K562 (cell line): ENCODE data around the gene FH. TPM values are rescaled to one million over a fixed set of nuclear protein-coding genes. Genes with fewer than 3 reads are reported as not detected.

Source experiments
- ATAC-seq: fragments of 200-7000 bp; cut with Tn5 transposase; 3 replicates; pipeline ENCODE4 v1.9.1; 2020; ENCODE audit warnings: moderate library complexity
- BruUV-seq: library from RNA; stranded (reverse); fragments of 400-500 nt; replicated peaks from 2 replicates; lab custom pipeline; 2021; lab: Mats Ljungman, UMichigan
- CTCF ChIA-PET: fragments of 300-600 bp; formaldehyde crosslinking; extraction: SDS; loops from one replicate; lab custom pipeline; 2021; ENCODE audit warnings: low intra/inter-chr PET ratio; lab: Yijun Ruan, JAX
- POLR2A ChIA-PET: fragments of 300-600, 350-650 bp; sonication (Branson Sonifier 250); formaldehyde crosslinking; extraction: SDS; loops from one replicate; lab custom pipeline; 2021; ENCODE audit warnings: antibody characterized with exemption, inconsistent platforms; lab: Yijun Ruan, JAX
- DNase-seq, 4 experiments: peaks; one replicate each; pipeline versions ENCODE4 v3.0.0 to v3.0.0-alpha.2; 2011 to 2018; ENCODE audit warnings: low spot score in 3 of 4, mixed read lengths in 3 of 4; ENCODE audit errors: extremely low read depth in 1 of 4
- FAIRE-seq: peaks from 2 replicates; lab custom pipeline; 2011; peaks lifted over from hg19 to GRCh38; lab: Jason Lieb, UNC
- H2AFZ ChIP-seq: 2 replicates; pipeline ENCODE4 v1.6.0; 2011; ENCODE audit warnings: low read depth, low read length, control low read depth, inconsistent platforms
- H3K27ac ChIP-seq: fragments of 200-600 bp; 3 replicates; pipeline ENCODE4 v1.8.0; 2011; ENCODE audit warnings: low read depth, mild to moderate bottlenecking, control low read depth, inconsistent platforms, low read length, moderate library complexity, mixed read lengths; ENCODE audit errors: extremely low read depth
- H3K27me3 ChIP-seq, 2 experiments: fragments of 300-600 bp in 1 of 2; 2 replicates in 1 of 2; 3 replicates in 1 of 2; pipeline versions ENCODE4 v1.6.0 to v1.8.0; 2011; ENCODE audit warnings: inconsistent platforms in 2 of 2, low read length in 2 of 2, mild to moderate bottlenecking in 1 of 2, mixed read lengths in 1 of 2, moderate library complexity in 1 of 2; ENCODE audit not compliant: control insufficient read depth in 2 of 2, insufficient read depth in 2 of 2
- H3K36me3 ChIP-seq: fragments of 300-600 bp; 3 replicates; pipeline ENCODE4 v1.8.0; 2011; ENCODE audit warnings: mild to moderate bottlenecking, low read length, inconsistent platforms; ENCODE audit not compliant: control insufficient read depth, insufficient read depth
- H3K4me1 ChIP-seq, 2 experiments: fragments of 200-600 bp in 1 of 2; replicated peaks in 1 of 2; 2 replicates in 1 of 2; 3 replicates in 1 of 2; pipeline versions ENCODE4 v1.5.1 to v1.8.0; 2011; ENCODE audit warnings: inconsistent platforms in 2 of 2, low read length in 2 of 2, mild to moderate bottlenecking in 1 of 2, mixed read lengths in 1 of 2, moderate library complexity in 1 of 2; ENCODE audit not compliant: control insufficient read depth in 2 of 2, insufficient read depth in 2 of 2
- H3K4me2 ChIP-seq: 2 replicates; pipeline ENCODE4 v1.6.1; 2011; ENCODE audit warnings: low read length, control low read depth, inconsistent platforms, mixed read lengths; ENCODE audit not compliant: insufficient read depth
- H3K4me3 ChIP-seq: fragments of 200-600 bp; sonication (generic), shearing (Covaris generic); 2 replicates; pipeline ENCODE4 v1.5.1; 2016; ENCODE audit warnings: control low read depth, inconsistent platforms
- H3K79me2 ChIP-seq: fragments of 200-600 bp; 3 replicates; pipeline ENCODE4 v1.8.0; 2011; ENCODE audit warnings: low read length, inconsistent platforms; ENCODE audit not compliant: control insufficient read depth, insufficient read depth
- H3K9ac ChIP-seq, 2 experiments: 2 replicates each; pipeline versions ENCODE4 v1.6.0 to v1.6.1; 2011; ENCODE audit warnings: low read depth in 2 of 2, low read length in 2 of 2, control low read depth in 1 of 2, inconsistent platforms in 1 of 2, mild to moderate bottlenecking in 1 of 2, mixed read lengths in 1 of 2; ENCODE audit not compliant: insufficient read depth in 1 of 2
- H3K9me1 ChIP-seq: one replicate; pipeline ENCODE4 v1.6.0; 2011; ENCODE audit warnings: inconsistent platforms, mild to moderate bottlenecking, low read length, moderate library complexity; ENCODE audit not compliant: control insufficient read depth, insufficient read depth
- H3K9me3 ChIP-seq: replicated peaks from 2 replicates; pipeline ENCODE4 v1.5.1; 2011; ENCODE audit warnings: low read depth, low read length, inconsistent platforms; ENCODE audit not compliant: control insufficient read depth, insufficient read depth
- H4K20me1 ChIP-seq: replicated peaks from 2 replicates; pipeline ENCODE4 v1.6.1; 2011; ENCODE audit warnings: low read length, inconsistent platforms, mixed read lengths; ENCODE audit not compliant: control insufficient read depth, insufficient read depth
- CBX5 ChIP-seq: IDR thresholded peaks from 2 replicates; pipeline ENCODE4 v1.6.1; 2014; ENCODE audit warnings: low read depth, borderline replicate concordance
- CEBPB ChIP-seq: fragments of 450-650 bp; IDR thresholded peaks from 2 replicates; pipeline ENCODE4 v1.6.1; 2016; ENCODE audit warnings: missing genetic modification characterization, missing compliant biosample characterization
- NR3C1 ChIP-seq: sonication (generic); formaldehyde crosslinking; IDR thresholded peaks from 2 replicates; pipeline ENCODE4 v1.8.1; 2022; ENCODE audit warnings: missing genetic modification reagents
- NRF1 ChIP-seq, 2 experiments: fragments of 450-650 bp; IDR thresholded peaks in 1 of 2; conservative IDR thresholded peaks in 1 of 2; 2 replicates each; pipeline ENCODE4 v1.6.1; 2014; ENCODE audit warnings: mild to moderate bottlenecking in 2 of 2
- RBM25 ChIP-seq: fragments of 200-400 bp; formaldehyde crosslinking; IDR thresholded peaks from 2 replicates; pipeline ENCODE4 v1.6.1; 2018; ENCODE audit warnings: low read length, low read depth, moderate library complexity; ENCODE audit not compliant: severe bottlenecking
- TAF15 ChIP-seq: fragments of 200-400 bp; formaldehyde crosslinking; IDR thresholded peaks from 2 replicates; pipeline ENCODE4 v1.6.1; 2017; ENCODE audit warnings: mild to moderate bottlenecking, low read depth, low read length, moderate library complexity
- ZBED1 ChIP-seq: IDR thresholded peaks from 2 replicates; pipeline ENCODE4 v1.6.1; 2014
- WGBS: fragments of 100-300 bp; shearing (Covaris generic); methylation state at CpG from one replicate; pipeline ENCODE4 v1.1.6; 2016; ENCODE audit warnings: low coverage, mixed read lengths; ENCODE audit not compliant: insufficient coverage; ENCODE audit errors: missing lambda C conversion rate; 5-methylcytosine and 5-hydroxymethylcytosine counted together
- in situ Hi-C: fragments of 300-500 bp; cut with MboI; formaldehyde crosslinking; loops from 4 replicates; pipeline ENCODE4 v1.15.0; 2018; ENCODE audit warnings: inconsistent platforms, mixed read lengths
- intact Hi-C: fragments of 100-400 bp; cut with micrococcal nuclease; formaldehyde crosslinking; loops from 2 replicates; pipeline ENCODE4 v1.14.2; 2022
- polyA plus RNA-seq, 8 experiments: library from polyadenylated mRNA; depleted of rRNA in 4 of 8; stranded (reverse) in 5 of 8; unstranded in 3 of 8; fragments of >200 nt; fragmentation: Nextera tagmentation in 2 of 8; fragmentation: Illumina TruSeq in 1 of 8; extraction: Ambion mirVana in 2 of 8; extraction: Trizol in 1 of 8; gene quantifications; 2 replicates each; pipeline versions ENCODE4 v1.2.1 to v1.2.3, GENCODE V29; 2011 to 2014; ENCODE audit warnings: inconsistent platforms in 1 of 8, missing spikeins in 1 of 8
- total RNA-seq, 7 experiments: library from RNA; depleted of rRNA in 6 of 7; stranded (reverse); fragments of >200 nt in 6 of 7; fragmentation: Illumina TruSeq in 2 of 7; extraction: Trizol in 2 of 7; gene quantifications; 2 replicates each; pipeline versions ENCODE4 v1.2.1 to v1.2.3, GENCODE V29; 2011 to 2021; ENCODE audit warnings: low replicate concordance in 1 of 7
- TF ChIP-seq, protein P1 (sequence below): fragments of 250-450 bp; sonication (Bioruptor Pico); IDR thresholded peaks from 2 replicates; pipeline ENCODE4 v1.8.0; 2021; ENCODE audit warnings: borderline replicate concordance, mild to moderate bottlenecking, moderate library complexity; ENCODE audit not compliant: poor library complexity, severe bottlenecking
- TF ChIP-seq, protein P2 (sequence below): fragments of 450-650 bp; formaldehyde crosslinking; IDR thresholded peaks from 2 replicates; pipeline ENCODE4 v1.4.0; 2020; ENCODE audit warnings: mild to moderate bottlenecking
- TF ChIP-seq, protein P3 (sequence below): IDR thresholded peaks from 2 replicates; pipeline ENCODE4 v1.6.1; 2016; ENCODE audit warnings: missing genetic modification characterization, missing compliant biosample characterization

FH gene
- total and polyA plus RNA-seq, 9 of the 15 experiments (the other 6 are each of a cell fraction or from before 2014, with no cell fraction given) = 117 to 240 (median 211) TPM

DNA sequence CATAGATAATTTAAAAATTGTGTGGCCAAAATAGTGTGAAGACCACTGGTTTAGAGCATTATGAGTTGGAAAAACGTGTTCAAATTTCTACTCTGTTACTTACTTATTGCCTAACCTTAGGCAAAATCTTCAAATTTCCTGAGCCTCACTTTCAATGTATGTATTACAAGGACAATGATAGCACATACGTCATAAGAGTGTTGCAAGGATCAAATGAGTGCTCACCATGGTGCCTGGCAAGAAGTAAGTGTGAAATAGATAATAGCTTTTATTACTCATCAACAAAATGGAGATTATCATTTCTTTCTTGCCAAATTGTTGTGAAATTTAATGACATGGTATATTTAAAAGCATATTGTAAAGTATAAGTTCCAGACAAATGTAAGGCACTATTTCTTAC is 57.2 kb downstream of the FH start:
- Histone ChIP-seq H4K20me1 (no peaks in the 10 kb centered on the region), H3K9me1 (no peaks in the 10 kb centered on the region), H3K27me3 (no peaks in the 10 kb centered on the region), H3K9me3 (no peaks in the 10 kb centered on the region), H3K36me3 (no peaks in the 10 kb centered on the region), H3K9ac (no peak overlapping the region), H3K27ac (no peak overlapping the region), H3K4me3 (no peak overlapping the region), H3K4me2 (no peak overlapping the region), H3K79me2 (no peaks in the 10 kb centered on the region), H2AFZ (no peak overlapping the region), H3K4me1 (no peaks in the 10 kb centered on the region)
- in situ Hi-C loops = no loop called here
- ChIA-PET POLR2A (no interaction called here), CTCF (no interaction called here)
- 0% methylated on average over 2 of the region's 2 CpGs for WGBS
- TF ChIP-seq NRF1 (conservative IDR thresholded peaks at IDR 0.05 in 1 of 2, IDR thresholded peaks at IDR 0.05 in 1 of 2) (no peak), CEBPB (tag) (peak; percentile 36; the same call in 1 of the 2 replicates)
- DNase-seq = no peak
- intact Hi-C loops = no loop called here
- ATAC-seq = no peak
- no TSS peak for BruUV-seq
- no peak for FAIRE-seq

DNA sequence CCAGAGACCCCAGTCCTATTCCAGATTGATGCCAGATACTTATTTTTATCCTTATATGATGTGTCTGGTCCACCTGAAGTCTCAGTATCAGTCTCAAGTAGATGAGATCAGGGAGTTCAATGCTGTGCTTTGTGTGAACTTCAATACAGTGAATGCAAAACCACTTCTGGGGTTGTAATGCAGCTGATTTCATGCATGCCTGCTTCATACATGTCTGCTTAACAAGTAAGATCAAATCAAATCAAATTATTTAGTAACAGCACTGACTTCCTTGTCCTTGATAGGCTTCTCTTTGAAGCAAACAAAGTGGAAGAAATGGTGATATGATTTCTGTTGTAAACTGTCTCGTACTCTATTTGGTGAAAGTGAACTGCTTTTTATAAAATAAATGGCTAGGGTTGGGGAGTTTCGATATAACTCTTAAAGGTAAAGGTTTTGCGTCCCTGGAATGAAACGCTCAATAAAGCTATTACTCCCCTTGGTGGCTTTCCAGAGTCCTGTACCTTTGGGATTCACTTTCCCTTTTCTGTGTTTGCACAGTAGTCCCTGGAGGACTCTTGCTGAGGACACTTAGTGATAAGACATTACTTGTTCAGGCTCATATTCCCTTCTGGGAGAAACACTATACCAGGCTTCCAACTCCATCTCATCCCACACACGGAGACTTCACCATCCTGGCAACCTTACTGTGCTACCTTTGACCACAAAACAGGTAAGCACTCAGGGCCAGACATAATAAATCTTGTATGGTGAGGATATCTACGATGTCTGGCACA is 59.3 kb downstream of the FH start:
- ATAC-seq (no peak), DNase-seq (no peak), FAIRE-seq (no peak)
- H3K9me1 ChIP-seq = no peaks in the 10 kb centered on the region
- CTCF ChIA-PET = no interaction called here
- no TSS peak for BruUV-seq
- in situ Hi-C loops (no loop called here), intact Hi-C loops (no loop called here)
- POLR2A ChIA-PET = no interaction called here
- no peaks in the 10 kb centered on the region for H3K27me3 ChIP-seq
- H3K27ac ChIP-seq = no peak overlapping the region
- no peaks in the 10 kb centered on the region for H3K9me3 ChIP-seq
- H3K9ac ChIP-seq = no peak overlapping the region
- 3% methylated on average over 6 of the region's 6 CpGs for WGBS
- no peak overlapping the region for H3K4me2 ChIP-seq
- H2AFZ ChIP-seq = no peak overlapping the region
- H3K36me3 ChIP-seq = no peaks in the 10 kb centered on the region
- no peaks in the 10 kb centered on the region for H4K20me1 ChIP-seq
- H3K4me3 ChIP-seq = no peak overlapping the region
- H3K4me1 ChIP-seq = no peaks in the 10 kb centered on the region
- H3K79me2 ChIP-seq = no peaks in the 10 kb centered on the region
- TF ChIP-seq TAF15 = no peak
- TF ChIP-seq NR3C1 (CRISPR knock-in tag) = no peak
- no peak for TF ChIP-seq ZBED1
- TF ChIP-seq, protein P1, sequence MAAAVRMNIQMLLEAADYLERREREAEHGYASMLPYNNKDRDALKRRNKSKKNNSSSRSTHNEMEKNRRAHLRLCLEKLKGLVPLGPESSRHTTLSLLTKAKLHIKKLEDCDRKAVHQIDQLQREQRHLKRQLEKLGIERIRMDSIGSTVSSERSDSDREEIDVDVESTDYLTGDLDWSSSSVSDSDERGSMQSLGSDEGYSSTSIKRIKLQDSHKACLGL = no peak
- TF ChIP-seq RBM25 = no peak
- TF ChIP-seq, protein P2, sequence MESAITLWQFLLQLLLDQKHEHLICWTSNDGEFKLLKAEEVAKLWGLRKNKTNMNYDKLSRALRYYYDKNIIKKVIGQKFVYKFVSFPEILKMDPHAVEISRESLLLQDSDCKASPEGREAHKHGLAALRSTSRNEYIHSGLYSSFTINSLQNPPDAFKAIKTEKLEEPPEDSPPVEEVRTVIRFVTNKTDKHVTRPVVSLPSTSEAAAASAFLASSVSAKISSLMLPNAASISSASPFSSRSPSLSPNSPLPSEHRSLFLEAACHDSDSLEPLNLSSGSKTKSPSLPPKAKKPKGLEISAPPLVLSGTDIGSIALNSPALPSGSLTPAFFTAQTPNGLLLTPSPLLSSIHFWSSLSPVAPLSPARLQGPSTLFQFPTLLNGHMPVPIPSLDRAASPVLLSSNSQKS (CRISPR knock-in tag) = no peak
- TF ChIP-seq CBX5 = no peak
- TF ChIP-seq, protein P3, sequence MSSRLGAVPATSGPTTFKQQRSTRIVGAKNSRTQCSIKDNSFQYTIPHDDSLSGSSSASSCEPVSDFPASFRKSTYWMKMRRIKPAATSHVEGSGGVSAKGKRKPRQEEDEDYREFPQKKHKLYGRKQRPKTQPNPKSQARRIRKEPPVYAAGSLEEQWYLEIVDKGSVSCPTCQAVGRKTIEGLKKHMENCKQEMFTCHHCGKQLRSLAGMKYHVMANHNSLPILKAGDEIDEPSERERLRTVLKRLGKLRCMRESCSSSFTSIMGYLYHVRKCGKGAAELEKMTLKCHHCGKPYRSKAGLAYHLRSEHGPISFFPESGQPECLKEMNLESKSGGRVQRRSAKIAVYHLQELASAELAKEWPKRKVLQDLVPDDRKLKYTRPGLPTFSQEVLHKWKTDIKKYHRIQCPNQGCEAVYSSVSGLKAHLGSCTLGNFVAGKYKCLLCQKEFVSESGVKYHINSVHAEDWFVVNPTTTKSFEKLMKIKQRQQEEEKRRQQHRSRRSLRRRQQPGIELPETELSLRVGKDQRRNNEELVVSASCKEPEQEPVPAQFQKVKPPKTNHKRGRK (tag) = no peak
